Superior temporal gyrus (tissue), 1 donor: ENCODE results near the gene FLNC.

Experiments used
- DNase-seq: peaks from one replicate; pipeline ENCODE4 v3.0.0-alpha.2; 2016; ENCODE audit errors: extremely low spot score

FLNC gene

GRCh38 chr7:128845987-128846386 lies 15.8 kb downstream of the FLNC start:
- no peak for DNase-seq

DNA sequence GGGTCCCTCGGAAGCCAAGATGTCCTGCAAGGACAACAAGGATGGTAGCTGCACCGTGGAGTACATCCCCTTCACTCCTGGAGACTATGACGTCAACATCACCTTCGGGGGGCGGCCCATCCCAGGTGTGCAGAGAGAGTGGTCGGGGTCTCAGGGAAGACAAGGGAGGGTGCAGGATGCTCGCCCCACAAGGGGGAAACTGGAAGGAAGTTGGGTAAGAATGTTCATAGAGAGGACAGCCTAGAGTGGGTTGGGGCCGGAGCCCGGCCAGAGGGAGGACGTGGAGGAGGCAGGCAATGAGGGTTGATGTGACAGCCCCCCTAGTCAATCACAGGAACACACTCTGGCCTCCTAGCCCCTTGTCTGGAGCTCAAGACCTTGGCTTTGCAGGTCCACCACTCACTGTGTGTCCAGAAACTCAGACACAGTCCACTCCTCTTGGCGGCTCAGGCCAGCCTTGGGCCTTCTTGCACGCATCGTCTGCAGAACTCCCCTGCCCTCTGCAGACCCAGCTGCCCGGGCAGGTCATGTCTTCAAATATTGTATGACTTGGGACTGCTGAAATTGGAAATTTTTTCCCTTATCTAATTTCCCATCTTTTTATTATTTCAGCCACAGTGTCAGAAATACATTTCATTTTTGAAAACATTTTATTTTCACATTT lies 16.7 kb downstream of the FLNC start:
- DNase-seq = no peak

- DNase-seq = no peak
Observed at GRCh38 chr7:128847721-128848211, 17.6 kb downstream of the FLNC start.

DNA sequence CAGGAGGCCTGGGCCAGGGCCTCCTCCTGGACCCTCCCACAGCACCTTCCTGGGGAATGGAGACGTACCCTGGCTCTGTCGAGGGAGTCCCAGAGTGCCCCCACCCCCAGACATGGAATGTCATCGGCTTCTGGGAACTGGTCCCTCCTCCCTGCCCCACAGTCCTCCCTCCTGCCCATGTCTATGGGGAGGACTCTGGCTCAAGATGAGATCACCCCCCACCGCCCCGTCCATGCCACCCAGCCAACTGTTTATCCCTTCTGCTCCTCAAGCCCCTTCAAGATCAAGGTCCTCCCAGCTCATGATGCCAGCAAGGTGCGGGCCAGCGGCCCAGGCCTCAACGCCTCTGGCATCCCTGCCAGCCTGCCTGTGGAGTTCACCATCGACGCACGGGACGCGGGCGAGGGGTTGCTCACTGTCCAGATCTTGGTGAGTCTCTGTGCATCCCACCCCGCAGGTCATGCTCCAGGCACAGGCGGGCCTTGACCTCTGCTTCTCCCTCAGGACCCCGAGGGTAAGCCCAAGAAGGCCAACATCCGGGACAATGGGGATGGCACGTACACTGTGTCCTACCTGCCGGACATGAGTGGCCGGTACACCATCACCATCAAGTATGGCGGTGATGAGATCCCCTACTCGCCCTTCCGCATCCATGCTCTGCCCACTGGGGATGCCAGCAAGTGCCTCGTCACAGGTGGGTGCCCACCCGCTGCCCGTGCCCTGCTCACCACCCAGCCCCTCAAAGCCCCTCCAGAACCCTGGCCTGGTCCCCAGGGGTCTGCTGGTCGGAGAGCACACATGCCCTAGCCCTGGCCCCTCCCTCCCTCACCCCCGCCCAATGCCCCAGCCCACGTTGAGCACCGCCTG lies 18.3 kb downstream of the FLNC start:
- DNase-seq = no peak

DNA sequence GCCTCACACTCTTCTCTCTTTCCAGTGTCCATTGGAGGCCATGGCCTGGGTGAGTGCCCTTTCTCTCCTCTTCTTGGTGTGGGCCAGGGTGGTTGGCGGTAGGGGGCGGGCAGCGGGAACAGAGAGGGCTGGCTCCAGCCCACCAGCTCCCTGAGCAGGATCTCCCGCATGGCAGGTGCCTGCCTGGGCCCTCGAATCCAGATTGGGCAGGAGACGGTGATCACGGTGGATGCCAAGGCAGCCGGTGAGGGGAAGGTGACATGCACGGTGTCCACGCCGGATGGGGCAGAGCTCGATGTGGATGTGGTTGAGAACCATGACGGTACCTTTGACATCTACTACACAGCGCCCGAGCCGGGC lies 18.9 kb downstream of the FLNC start:
- DNase-seq = no peak

- no peak for DNase-seq
Observed at GRCh38 chr7:128849804-128850490, 19.7 kb downstream of the FLNC start.

GRCh38 chr7:128852537-128853254 lies 22.5 kb downstream of the FLNC start:
- DNase-seq = no peak

DNA sequence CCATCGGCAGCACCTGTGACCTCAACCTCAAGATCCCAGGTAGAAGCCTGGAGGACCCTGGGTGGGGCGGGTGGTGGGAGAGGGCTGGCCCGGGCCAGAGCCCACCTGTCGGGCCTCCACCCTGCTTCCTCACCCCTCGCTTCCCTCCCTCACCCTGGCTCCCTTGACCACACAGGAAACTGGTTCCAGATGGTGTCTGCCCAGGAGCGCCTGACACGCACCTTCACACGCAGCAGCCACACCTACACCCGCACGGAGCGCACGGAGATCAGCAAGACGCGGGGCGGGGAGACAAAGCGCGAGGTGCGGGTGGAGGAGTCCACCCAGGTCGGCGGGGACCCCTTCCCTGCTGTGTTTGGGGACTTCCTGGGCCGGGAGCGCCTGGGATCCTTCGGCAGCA lies 23.6 kb downstream of the FLNC start:
- no peak for DNase-seq

DNA sequence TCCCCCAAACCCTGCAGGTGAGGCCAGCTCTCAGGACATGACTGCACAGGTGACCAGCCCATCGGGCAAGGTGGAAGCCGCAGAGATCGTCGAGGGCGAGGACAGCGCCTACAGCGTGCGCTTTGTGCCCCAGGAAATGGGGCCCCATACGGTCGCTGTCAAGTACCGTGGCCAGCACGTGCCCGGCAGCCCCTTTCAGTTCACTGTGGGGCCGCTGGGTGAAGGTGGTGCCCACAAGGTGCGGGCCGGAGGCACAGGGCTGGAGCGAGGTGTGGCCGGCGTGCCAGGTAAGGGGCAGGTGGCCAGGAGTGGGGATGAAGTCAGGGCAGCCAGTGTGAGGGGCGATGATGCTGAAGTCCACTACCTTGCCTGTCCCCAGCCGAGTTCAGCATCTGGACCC lies 24.2 kb downstream of the FLNC start:
- DNase-seq = no peak

DNA sequence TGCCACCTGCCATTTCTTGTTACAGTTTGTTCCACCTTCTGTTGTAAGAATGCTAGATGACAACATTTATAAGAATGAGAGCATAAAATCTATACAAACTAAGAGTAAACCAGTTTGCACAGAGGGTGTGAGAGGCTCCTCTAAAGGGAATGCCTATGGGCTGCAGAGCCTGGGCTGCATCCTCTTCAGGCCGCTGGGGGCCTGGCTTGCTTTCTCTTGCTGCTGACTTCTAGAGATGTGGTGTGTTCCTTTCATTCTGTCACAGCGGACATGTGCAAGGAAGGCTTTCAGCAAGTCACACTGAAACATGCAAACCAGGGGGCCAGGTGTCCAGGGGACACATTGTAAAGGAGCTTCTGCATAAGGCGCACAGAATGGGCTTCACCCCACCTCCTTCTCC lies 25.4 kb downstream of the FLNC start:
- DNase-seq = no peak

DNA sequence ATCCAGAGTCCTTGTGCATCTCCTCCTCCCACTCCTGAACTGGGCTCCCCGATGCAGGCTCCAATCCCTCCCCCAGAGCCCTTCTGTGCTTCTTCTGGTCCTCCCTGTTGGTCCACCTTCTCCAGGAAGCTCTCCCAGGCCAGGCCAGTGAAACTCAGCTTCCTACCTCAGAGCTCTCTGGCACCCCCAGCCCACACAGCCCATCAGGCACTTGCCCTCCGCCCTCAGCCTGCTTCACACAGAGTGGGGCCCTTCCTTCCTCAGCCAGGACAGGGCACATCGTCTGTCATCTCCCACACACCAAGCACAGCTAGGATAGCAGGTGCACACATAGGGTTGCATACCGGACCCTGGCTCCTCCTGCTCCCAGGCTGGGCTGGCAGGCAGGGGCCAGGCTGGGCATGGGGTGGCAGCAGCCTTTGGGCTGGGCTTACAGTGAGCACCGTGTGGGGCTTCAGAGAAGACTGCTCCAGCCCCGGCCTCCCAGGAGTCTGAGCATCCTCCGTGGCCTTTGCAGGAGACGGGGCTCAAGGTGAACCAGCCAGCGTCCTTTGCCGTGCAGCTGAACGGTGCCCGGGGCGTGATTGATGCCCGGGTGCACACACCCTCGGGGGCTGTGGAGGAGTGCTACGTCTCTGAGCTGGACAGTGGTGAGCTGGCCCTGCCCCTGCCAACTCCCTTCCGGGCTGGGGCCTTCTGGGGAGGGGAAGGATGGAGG lies 26.0 kb downstream of the FLNC start:
- DNase-seq = no peak

- DNase-seq = no peak
Observed at GRCh38 chr7:128858380-128859231, 28.4 kb downstream of the FLNC start.

DNA sequence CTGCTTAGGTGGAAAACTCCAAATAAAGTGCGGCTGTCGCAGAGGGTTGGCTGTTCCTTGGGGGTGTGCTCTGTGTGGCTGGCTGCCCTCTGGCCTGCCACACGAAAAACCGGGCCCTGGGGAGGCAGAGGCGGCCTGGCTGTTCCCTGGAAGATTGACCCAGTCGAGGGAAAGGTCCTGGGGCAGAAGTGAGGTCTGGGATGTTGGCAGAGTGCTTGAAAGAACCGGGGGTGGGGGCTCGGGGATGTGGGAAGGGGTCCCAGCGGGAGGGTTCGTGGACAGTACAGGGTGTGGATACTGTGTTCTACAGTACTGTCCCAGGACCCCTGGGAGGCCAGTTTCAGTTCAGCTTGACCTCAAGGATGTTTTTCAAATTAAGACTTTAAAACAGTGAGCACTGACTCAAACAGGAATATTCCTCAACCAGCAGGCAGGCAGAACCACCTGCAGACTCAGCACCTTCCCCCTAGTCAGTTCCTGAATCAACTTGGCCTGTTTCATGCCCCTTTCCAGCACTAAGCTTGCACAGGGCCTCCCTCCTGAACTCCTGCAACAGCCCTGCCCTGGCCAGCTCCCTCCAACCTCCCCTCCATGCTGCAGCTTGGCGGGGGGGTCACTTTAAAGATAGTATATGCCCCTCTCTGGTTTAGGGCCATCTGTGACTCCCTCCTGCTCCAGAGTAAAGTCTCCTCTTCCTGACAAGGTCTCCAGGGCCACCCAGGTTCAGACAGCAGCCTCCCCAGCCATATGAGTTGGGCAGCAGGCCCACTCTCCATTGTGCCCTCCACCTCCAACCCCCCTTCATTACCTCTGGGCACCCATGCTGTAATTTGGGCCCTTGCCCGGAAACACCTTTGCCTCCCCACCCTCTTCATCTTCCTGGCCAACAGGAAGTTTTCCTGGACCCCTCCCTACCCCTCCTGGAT lies 29.3 kb downstream of the FLNC start:
- no peak for DNase-seq

- no peak for DNase-seq
Observed at GRCh38 chr7:128860158-128861073, 30.2 kb downstream of the FLNC start.

- no peak for DNase-seq
Observed at GRCh38 chr7:128861957-128862570, 31.9 kb downstream of the FLNC start.

- peak; percentile 97 for DNase-seq
Observed at GRCh38 chr7:128862571-128863432, 32.6 kb downstream of the FLNC start, which contains the start of gene ATP6V1F. TSS of gene ATP6V1F (plus strand) at chr7:128862856. CDS start at chr7:128862905, 49 bp downstream.
